ENCODE results near the gene DNAH3. TPM values are rescaled to one million over a fixed set of nuclear protein-coding genes. Genes with fewer than 3 reads are reported as not detected.

Gene DNAH3
- total and polyA plus RNA-seq, 2 of the 8 experiments (the other 6 are each of a cell fraction or from before 2014, with no cell fraction given): 0.57 to 0.71 TPM

GRCh38 chr16:20923876-20924275 lies 226.8 kb downstream of the DNAH3 start:
- H3K79me2 ChIP-seq (ENCODE audit: control insufficient read depth in 1 of 2, insufficient read depth in 2 of 2, low read length in 2 of 2): no peaks in the 10 kb centered on the region
- H3K56ac ChIP-seq (replicated peaks; ENCODE audit: insufficient read length, low read depth, low read length): no peak overlapping the region
- peaks cover 0 to 4% (median 2%) of the 10 kb centered on the region in 4 experiments; a peak in 2 of 8 replicates for H3K36me3 ChIP-seq (ENCODE audit: control insufficient read depth in 2 of 4, insufficient read depth in 4 of 4, low read length in 3 of 4)
- no peaks in the 10 kb centered on the region for H3K27me3 ChIP-seq (replicated peaks in 1 of 4; ENCODE audit: control insufficient read depth in 3 of 4, extremely low read depth in 1 of 4, insufficient read depth in 3 of 4, low read length in 3 of 4)
- H2BK5ac ChIP-seq (ENCODE audit: low read depth, low read length): no peak overlapping the region
- ChIA-PET CTCF (ENCODE audit: partially characterized antibody) (interaction anchor here (1.0 kb wide), 1 partner anchor 106 kb away, joined by 3 read pairs; no protein-coding TSS in a partner anchor), POLR2A (ENCODE audit: partially characterized antibody) (no interaction called here)
- H2BK120ac ChIP-seq (replicated peaks; ENCODE audit: low read depth, low read length): no peak overlapping the region
- H2BK15ac ChIP-seq (ENCODE audit: low read length): no peak overlapping the region
- no peak overlapping the region for H3K4me2 ChIP-seq (ENCODE audit: insufficient read depth in 1 of 2, low read depth in 2 of 2, low read length in 2 of 2)
- H3K9me3 ChIP-seq (ENCODE audit: insufficient read depth in 2 of 2, low read depth in 1 of 2, low read length in 1 of 2): no peaks in the 10 kb centered on the region
- no peaks in the 10 kb centered on the region for H3K23me2 ChIP-seq (ENCODE audit: low read depth, low read length)
- no peaks in the 10 kb centered on the region for H3K4me1 ChIP-seq (replicated peaks in 1 of 4; ENCODE audit: control insufficient read depth in 3 of 4, insufficient read depth in 4 of 4, low read length in 3 of 4)
- H4K91ac ChIP-seq (replicated peaks; ENCODE audit: insufficient read length, low read length): no peak overlapping the region
- H3K9ac ChIP-seq (replicated peaks in 1 of 4; ENCODE audit: extremely low read depth in 1 of 4, low read depth in 3 of 4, low read length in 3 of 4): no peak overlapping the region
- no peak overlapping the region for H3K27ac ChIP-seq (ENCODE audit: low read depth, low read length)
- H3K18ac ChIP-seq (ENCODE audit: extremely low read depth, low read length): no peak overlapping the region
- no peaks in the 10 kb centered on the region for H3K79me1 ChIP-seq (ENCODE audit: low read depth, low read length)
- no peak overlapping the region for H3K23ac ChIP-seq (ENCODE audit: insufficient read length)
- FAIRE-seq: no peak
- DNase-seq (ENCODE audit: low read depth in 1 of 2, low spot score in 2 of 2): no peak
- no peak overlapping the region for H4K8ac ChIP-seq (ENCODE audit: extremely low read depth, insufficient read depth, low read length)
- WGBS, 2 experiments (ENCODE audit: extremely low coverage in 1 of 2, insufficient coverage in 1 of 2, insufficient read length in 1 of 2, insufficient replicate concordance in 2 of 2, low coverage in 1 of 2, low lambda C conversion rate in 2 of 2, missing lambda C conversion rate in 1 of 2): 92% methylated on average over 3 of the region's 3 CpGs; no CpG with 5 or more reads in 1 of the 2 experiments
- H4K5ac ChIP-seq (ENCODE audit: insufficient read length, low read depth, low read length): no peak overlapping the region
- H2BK12ac ChIP-seq (ENCODE audit: low read depth, low read length): no peak overlapping the region
- H2AK5ac ChIP-seq (ENCODE audit: low read depth, low read length): no peak overlapping the region
- no peak overlapping the region for H3K4me3 ChIP-seq (ENCODE audit: extremely low read depth in 1 of 4, insufficient read depth in 2 of 4, low read depth in 3 of 4, low read length in 4 of 4)
- H2AFZ ChIP-seq (ENCODE audit: low read length): no peak overlapping the region
- no peak overlapping the region for H3K4ac ChIP-seq (replicated peaks; ENCODE audit: insufficient read length, low read depth, low read length)
- H3K14ac ChIP-seq (ENCODE audit: insufficient read length): no peak overlapping the region
- no peak overlapping the region for H2BK20ac ChIP-seq (ENCODE audit: low read length)
- no peaks in the 10 kb centered on the region for H4K20me1 ChIP-seq (replicated peaks in 1 of 2; ENCODE audit: control insufficient read depth in 1 of 2, insufficient read depth in 2 of 2, low read length in 2 of 2)
- TF ChIP-seq TCF12 (IDR thresholded peaks at IDR 0.05; ENCODE audit: low read depth, low read length): no peak

All from H1 (cell line).